Astrocyte of the cerebellum (primary cell): ENCODE results near the gene DEGS2.

Source experiments
- DNase-seq: peaks from one replicate; pipeline ENCODE4 v3.0.0-alpha.2; 2011; ENCODE audit warnings: low read depth
- H3K4me3 ChIP-seq: 2 replicates; pipeline ENCODE4 v1.5.1; 2011; ENCODE audit warnings: mild to moderate bottlenecking, low read depth, low read length, moderate library complexity
- in situ Hi-C: cut with HindIII; loops from 2 replicates; pipeline ENCODE4 v1.10.0; 2017; ENCODE audit warnings: low sequenced_read_pairs
- TF ChIP-seq, protein P1 (sequence below): IDR thresholded peaks from 2 replicates; pipeline ENCODE4 v1.5.1; 2012; ENCODE audit warnings: low read length, low read depth, moderate library complexity, mild to moderate bottlenecking; ENCODE audit errors: missing control alignments

Gene DEGS2

DNA sequence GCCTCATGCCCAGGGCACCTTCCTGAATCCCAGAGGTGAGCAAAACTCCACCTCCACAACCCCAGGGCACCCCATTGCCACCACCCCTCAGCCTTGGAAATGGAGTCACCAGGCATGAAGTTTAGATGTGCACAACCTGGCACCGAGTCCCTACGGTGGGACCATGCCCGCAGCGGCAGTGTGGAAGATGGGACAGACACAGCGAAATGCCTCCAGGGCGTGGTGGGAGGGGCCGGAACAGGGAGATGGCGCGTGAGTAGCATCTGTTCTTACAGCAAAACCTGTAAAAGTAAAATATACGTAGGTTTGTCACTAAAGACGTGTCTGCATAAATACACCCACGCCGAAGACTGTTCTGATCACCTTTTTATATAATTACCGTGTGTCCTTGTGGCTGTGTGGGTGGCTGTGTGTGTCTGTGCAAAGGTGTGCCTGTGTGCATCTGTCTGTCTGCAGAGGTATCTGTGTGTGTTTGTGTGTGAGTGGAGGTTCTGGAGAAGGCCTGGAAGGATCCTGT lies 17.4 kb upstream of the DEGS2 start:
- TF ChIP-seq, protein P1, sequence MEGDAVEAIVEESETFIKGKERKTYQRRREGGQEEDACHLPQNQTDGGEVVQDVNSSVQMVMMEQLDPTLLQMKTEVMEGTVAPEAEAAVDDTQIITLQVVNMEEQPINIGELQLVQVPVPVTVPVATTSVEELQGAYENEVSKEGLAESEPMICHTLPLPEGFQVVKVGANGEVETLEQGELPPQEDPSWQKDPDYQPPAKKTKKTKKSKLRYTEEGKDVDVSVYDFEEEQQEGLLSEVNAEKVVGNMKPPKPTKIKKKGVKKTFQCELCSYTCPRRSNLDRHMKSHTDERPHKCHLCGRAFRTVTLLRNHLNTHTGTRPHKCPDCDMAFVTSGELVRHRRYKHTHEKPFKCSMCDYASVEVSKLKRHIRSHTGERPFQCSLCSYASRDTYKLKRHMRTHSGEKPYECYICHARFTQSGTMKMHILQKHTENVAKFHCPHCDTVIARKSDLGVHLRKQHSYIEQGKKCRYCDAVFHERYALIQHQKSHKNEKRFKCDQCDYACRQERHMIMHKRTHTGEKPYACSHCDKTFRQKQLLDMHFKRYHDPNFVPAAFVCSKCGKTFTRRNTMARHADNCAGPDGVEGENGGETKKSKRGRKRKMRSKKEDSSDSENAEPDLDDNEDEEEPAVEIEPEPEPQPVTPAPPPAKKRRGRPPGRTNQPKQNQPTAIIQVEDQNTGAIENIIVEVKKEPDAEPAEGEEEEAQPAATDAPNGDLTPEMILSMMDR = no peak
- no peak for DNase-seq
- in situ Hi-C loops = no loop called here
- H3K4me3 ChIP-seq = no peak overlapping the region

DNA sequence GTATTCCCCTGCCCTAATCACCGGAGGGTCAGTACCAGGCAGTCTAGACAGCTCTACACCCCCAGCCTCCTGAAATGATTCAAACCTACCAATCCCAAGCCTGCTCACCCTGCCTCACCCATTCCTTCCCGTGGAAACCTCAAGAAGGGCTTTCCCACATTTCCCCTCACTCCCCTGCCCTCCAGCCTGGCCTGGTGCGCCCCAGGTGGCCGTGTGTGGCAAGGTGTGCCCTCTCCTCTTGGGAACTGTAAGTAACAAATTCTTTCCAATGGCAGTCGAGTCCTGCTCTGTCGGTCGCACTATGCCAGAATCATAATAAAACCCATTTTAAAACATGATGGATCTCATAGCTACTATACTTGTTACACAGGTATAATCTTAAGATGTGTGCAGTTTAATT lies 13.9 kb upstream of the DEGS2 start:
- TF ChIP-seq, protein P1 = no peak
- DNase-seq = no peak
- in situ Hi-C loops = no loop called here
- no peak overlapping the region for H3K4me3 ChIP-seq

DNA sequence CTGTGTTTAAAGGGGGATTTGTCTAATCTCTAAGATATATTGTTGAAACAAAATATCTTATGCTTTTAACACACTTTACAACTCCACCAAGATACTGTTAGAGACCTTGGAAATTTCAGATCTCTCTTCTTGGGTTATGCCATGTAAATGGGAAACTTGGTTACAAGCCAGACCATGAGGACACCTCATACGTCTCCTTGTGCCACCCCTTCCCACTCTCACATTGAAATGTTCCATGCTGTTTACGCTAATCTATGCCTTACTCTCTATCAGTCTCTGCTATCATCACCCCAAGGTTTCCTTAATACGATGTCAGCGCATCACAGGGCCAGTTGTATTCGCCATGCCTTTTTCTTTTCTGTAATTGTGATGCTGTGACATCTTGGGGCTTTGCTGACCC lies 13.4 kb upstream of the DEGS2 start:
- in situ Hi-C loops = no loop called here
- TF ChIP-seq, protein P1 = no peak
- no peak for DNase-seq
- no peak overlapping the region for H3K4me3 ChIP-seq

DNA sequence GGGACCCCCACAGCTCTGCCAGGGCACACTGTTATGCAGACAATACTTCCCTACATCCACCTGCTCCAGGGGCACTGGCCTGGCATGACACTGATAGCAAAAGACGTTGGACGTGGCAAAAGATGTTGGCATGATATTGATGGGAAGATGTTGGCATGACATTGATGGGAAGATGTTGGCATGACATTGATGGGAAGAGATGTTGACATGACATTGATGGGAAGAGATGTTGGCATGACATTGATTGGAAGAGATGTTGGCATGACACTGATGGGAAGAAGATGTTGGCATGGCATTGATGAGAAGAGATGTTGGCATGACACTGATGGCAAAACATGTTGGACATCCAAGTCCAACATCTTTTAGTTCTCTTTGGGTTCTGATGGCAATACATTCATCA lies 11.4 kb upstream of the DEGS2 start:
- in situ Hi-C loops = no loop called here
- TF ChIP-seq, protein P1 = no peak
- H3K4me3 ChIP-seq = no peak overlapping the region
- DNase-seq = no peak

DNA sequence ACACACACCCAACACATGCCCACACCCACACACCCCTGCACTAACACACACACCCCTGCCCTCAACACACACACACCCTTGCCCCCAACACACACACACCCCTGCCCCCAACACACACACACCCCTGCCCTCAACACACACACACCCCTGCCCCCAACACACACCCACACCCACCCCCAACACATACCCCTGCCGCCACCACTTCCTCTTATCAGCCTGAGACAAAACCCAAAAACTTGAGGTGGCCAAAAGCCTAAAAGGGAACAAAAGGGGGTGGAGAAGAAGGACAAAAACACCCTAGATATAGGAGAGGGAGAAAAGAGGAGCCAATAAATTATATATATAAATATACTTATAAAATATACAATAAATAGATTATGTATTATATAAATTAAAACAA lies 9.1 kb upstream of the DEGS2 start:
- in situ Hi-C loops = no loop called here

DNA sequence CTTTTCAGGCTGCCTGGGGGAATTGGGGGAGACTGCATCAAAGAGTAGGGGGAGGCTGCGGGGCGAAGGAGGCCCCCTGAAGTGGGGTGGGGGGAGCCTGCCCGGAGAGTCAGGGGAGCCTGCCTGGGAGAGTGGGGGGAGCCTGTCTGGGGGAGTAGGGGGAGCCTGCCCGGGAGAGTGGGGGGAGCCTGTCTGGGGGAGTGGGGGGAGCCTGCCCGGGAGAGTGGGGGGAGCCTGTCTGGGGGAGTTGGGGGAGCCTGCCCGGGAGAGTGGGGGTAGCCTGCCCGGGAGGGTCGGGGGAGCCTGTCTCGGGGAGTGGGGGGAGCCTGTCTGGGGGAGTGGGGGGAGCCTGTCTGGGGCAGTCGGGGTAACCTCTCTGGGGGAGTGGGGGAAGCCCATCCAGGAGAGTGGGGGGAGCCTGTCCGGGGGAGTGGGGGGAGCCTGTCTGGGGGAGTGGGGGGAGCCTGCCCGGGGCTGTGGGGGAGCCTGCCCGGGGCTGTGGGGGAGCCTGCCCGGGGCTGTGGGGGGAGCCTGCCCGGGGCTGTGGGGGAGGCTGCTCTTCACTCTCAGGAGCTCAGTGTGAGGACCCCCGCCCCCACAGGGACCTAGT lies 6.5 kb upstream of the DEGS2 start:
- DNase-seq = no peak
- in situ Hi-C loops = no loop called here
- TF ChIP-seq, protein P1 = no peak
- H3K4me3 ChIP-seq = no peak overlapping the region

More for the DNA sequence above, 9.1 kb upstream of the DEGS2 start:
- no peak overlapping the region for H3K4me3 ChIP-seq
- no peak for DNase-seq
- TF ChIP-seq, protein P1 = no peak

DNA sequence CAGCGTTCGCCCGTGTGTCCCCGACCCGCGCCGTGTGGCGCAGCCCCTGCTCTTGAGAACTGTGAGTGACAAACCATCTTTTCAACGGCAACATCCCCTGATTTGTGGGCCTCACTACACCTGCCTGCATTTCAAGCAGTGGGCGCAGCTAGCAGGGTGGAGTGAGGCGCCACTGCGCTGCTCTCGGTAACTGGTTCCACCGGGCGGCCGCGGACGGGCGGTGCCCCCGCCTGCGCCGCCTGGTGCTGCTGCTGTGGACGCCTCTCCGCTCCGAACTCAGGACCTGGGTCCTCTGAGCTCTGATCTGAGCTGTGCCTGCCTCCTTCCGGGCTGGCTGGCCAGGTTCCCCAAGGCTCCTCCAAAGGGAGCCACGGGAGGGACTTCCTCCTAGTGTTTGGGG lies 5.9 kb upstream of the DEGS2 start:
- DNase-seq = no peak
- in situ Hi-C loops = no loop called here
- H3K4me3 ChIP-seq = no peak overlapping the region
- TF ChIP-seq, protein P1 = no peak
